SK-N-MC (cell line): Measurements from ENCODE around the gene ACO2.
A peak's percentile ranks its signal among the peaks of the same experiment; 100 is the strongest.

Experiments used
- DNase-seq: peaks from one replicate; pipeline ENCODE4 v3.0.0-alpha.2; 2011; ENCODE audit warnings: low read depth, low spot score
- H3K27ac ChIP-seq: fragments of 200-600 bp; sonication (generic); 2 replicates; pipeline ENCODE4 v1.5.1; 2016; ENCODE audit warnings: mixed run types
- H3K36me3 ChIP-seq: fragments of 200-600 bp; sonication (generic); 2 replicates; pipeline ENCODE4 v1.6.1; 2017; ENCODE audit warnings: antibody characterized with exemption, low read length, mixed read lengths; ENCODE audit not compliant: insufficient read depth
- H3K4me3 ChIP-seq: fragments of 200-600 bp; sonication (generic); 2 replicates; pipeline ENCODE4 v1.5.1; 2016
- H3K9ac ChIP-seq: fragments of 200-600 bp; sonication (generic); 2 replicates; pipeline ENCODE4 v1.8.0; 2017; ENCODE audit warnings: mixed run types, mixed read lengths; ENCODE audit not compliant: insufficient read length
- H3K9me3 ChIP-seq: fragments of 200-600 bp; sonication (generic); 2 replicates; pipeline ENCODE4 v1.6.1; 2017; ENCODE audit warnings: low read depth, mild to moderate bottlenecking, antibody characterized with exemption, low read length, moderate library complexity, mixed read lengths
- EZH2 ChIP-seq: fragments of 200-600 bp; sonication (generic); IDR thresholded peaks from one replicate; pipeline ENCODE4 v1.6.1; 2017; ENCODE audit warnings: antibody characterized with exemption
- FOXP2 ChIP-seq: optimal IDR thresholded peaks from 2 replicates; pipeline ENCODE3; 2011; ENCODE audit warnings: mild to moderate bottlenecking, moderate library complexity; ENCODE audit not compliant: insufficient read depth; ENCODE audit errors: extremely low read length, control extremely low read depth
- POLR2AphosphoS5 ChIP-seq: IDR thresholded peaks from 2 replicates; pipeline ENCODE4 v1.6.1; 2012; ENCODE audit warnings: mild to moderate bottlenecking, low read depth, low read length, borderline replicate concordance

ACO2 gene

DNA sequence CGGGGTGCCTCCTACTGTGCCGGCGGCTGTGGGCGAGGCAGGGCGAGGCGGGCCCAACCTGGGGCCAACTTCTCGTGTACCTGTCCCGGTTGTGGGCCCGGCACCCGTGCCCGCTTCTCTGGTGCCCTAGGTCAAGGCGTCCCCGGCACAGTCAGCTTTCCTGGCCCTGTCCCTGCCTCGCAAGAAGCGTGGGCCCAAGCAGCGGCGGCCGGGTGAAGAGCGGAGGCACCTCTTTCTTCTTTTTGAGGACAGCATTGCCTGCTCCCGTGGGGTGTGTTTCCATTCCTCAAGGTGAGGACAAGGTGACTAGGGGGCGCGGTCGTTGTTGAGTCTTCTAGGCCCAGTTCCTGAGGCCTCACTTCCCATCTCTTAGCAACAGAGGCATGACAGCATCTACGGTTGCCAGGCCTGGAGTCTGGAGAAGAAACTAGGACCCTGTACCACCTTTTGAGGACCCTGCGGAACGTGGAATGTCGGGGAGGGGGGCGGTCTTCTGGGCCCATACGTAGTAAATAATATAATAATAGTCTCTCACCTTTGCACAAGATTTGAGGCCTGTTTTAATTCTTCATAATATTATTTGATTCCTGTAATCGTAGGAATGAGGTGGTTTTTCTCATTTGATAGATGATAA is 418 bp downstream of the ACO2 start:
- DNase-seq = no peak
- H3K36me3 ChIP-seq = peaks cover 33% of the 10 kb centered on the region
- H3K9me3 ChIP-seq = no peaks in the 10 kb centered on the region
- H3K27ac ChIP-seq = peak overlapping the region; percentile 97
- peak overlapping the region; percentile 92 for H3K4me3 ChIP-seq
- TF ChIP-seq FOXP2 (peak; percentile 39), EZH2 (no peak)
- H3K9ac ChIP-seq = peak overlapping the region; percentile 92

DNA sequence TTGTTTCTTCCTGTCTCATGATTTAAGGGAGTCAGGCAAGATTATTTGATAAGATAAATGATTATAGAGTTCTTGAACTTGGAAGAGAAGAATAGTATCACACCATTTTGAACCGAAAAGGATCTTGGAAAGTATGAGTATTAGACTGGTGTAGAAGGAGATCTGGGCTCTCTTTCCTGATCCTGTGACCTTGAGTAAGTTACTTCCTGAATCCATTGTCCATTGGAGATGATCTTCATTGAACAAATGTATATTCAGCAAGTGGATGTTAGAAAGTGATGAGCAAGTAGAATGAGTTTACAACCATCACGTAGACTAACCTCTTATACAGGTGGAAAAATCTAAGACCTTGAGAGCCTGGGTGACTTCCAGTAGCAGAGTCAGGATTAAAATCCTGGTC is 2.0 kb downstream of the ACO2 start:
- H3K36me3 ChIP-seq = peaks cover 19% of the 10 kb centered on the region
- DNase-seq = no peak
- TF ChIP-seq EZH2 = no peak
- TF ChIP-seq FOXP2 = no peak
- no peak for TF ChIP-seq POLR2AphosphoS5
- H3K27ac ChIP-seq = no peak overlapping the region
- H3K9me3 ChIP-seq = no peaks in the 10 kb centered on the region
- H3K9ac ChIP-seq = no peak overlapping the region
- H3K4me3 ChIP-seq = no peak overlapping the region

DNA sequence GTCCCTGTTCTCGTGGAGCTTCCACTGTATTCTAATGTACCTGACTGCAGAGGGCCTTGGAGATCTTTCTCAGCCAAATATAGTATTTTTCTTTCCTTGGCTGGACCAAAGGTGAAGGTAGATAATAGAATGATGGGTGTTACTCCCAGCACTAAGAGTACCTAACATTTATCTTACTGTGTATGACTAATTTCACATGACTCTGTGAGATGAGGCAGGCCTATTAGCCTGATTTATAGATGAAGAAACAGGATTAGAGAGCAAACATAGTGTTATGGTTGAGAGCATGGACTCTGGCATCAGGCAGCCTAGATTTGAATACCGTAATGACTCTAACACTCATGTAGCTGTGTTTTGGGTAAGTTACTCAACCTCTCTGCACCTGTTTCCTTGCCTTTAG is 2.7 kb downstream of the ACO2 start:
- no peak overlapping the region for H3K9ac ChIP-seq
- no peak overlapping the region for H3K4me3 ChIP-seq
- H3K36me3 ChIP-seq = peaks cover 13% of the 10 kb centered on the region

DNA sequence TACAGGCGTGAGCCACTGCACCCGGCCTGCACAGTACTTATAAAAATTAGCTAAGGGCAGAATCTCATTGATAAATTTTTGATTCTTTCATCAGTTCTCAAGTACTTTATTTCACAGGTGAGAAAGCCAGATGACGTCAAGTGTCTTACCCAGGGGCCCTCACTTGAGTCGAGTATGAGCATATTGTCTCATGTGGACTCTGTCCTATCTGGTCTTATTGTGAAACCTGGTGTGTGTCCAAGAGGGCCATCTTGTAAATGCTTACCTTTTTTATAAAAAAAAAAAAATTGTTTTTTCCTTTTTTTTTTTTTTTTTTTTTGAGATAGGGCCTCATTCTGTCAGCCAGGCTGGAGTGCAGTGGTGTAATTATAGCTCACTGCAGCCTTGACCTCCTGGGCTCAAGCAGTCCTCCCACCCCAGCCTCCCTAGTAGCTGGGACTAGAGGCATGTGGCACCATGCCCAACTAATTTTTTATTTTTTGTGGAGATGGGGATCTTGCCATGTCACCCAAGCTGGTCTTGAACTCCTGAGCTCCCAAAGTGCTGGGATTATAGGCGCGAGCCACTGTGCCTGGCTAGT is 6.0 kb downstream of the ACO2 start:
- Histone ChIP-seq H3K4me3 (no peak overlapping the region), H3K36me3 (no peaks in the 10 kb centered on the region), H3K27ac (no peak overlapping the region), H3K9ac (no peak overlapping the region), H3K9me3 (no peaks in the 10 kb centered on the region)
- no peak for DNase-seq
- TF ChIP-seq EZH2 (no peak), POLR2AphosphoS5 (no peak), FOXP2 (no peak)

More for the DNA sequence above, 2.7 kb downstream of the ACO2 start:
- TF ChIP-seq FOXP2 (no peak), EZH2 (no peak), POLR2AphosphoS5 (no peak)
- Histone ChIP-seq H3K9me3 (no peaks in the 10 kb centered on the region), H3K27ac (no peak overlapping the region)
- DNase-seq = no peak

DNA sequence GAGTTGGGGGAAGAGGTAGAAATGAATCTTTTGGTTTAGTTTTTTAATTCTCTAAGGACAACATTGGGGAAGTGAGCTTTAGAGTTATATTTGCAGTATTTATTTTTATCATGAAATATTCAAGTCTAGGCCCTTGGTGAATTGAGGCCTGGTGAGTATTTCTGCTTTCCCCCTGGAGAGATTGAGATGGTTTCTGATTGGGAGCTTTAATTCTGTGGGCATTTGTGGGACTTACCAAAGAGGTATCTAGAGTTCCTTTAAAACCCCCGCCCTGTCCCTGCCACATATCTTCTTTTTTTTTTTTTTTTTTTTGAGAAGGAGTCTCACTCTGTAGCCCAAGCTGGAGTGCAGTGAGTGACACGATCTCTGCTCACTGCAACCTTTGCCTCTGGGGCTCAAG is 9.6 kb downstream of the ACO2 start:
- H3K9me3 ChIP-seq = no peaks in the 10 kb centered on the region
- no peak overlapping the region for H3K27ac ChIP-seq
- H3K36me3 ChIP-seq = no peaks in the 10 kb centered on the region
- H3K9ac ChIP-seq = no peak overlapping the region
- H3K4me3 ChIP-seq = no peak overlapping the region
- DNase-seq = no peak
- TF ChIP-seq FOXP2 = no peak
- TF ChIP-seq POLR2AphosphoS5 = no peak
- TF ChIP-seq EZH2 = no peak

DNA sequence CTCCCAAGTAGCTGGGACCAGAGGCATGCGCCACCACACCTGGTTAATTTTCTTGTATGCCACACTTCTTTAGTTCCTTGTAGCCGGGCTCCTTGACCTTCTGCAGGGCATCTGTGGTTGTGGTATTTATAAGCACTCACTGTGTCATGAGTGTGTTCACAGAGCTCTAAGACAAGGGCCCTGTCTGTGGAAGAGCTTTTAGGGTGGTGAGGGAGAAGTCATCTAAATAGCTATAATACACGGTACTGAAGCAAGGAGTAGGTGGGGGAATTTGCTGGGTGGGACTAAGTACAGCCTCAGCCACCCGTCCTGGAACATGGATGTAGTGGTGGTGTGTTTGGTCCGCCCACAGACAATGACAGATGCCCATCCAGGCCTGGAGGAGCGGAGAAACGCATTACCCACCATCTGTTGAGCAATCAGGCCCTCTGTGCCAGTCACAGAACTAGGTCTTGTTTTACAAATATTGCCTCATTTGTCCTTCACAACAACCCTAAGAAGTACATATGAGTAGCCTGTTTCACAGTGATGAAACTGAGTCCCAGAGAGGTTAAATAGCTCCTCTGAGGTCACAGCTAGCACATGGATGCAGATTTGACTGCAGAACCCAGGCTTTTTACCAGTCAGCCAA is 10.1 kb downstream of the ACO2 start:
- no peaks in the 10 kb centered on the region for H3K9me3 ChIP-seq
- DNase-seq = no peak
- no peak overlapping the region for H3K27ac ChIP-seq
- no peak for TF ChIP-seq EZH2
- TF ChIP-seq POLR2AphosphoS5 = no peak
- TF ChIP-seq FOXP2 = no peak
- no peaks in the 10 kb centered on the region for H3K36me3 ChIP-seq
- no peak overlapping the region for H3K4me3 ChIP-seq
- no peak overlapping the region for H3K9ac ChIP-seq

DNA sequence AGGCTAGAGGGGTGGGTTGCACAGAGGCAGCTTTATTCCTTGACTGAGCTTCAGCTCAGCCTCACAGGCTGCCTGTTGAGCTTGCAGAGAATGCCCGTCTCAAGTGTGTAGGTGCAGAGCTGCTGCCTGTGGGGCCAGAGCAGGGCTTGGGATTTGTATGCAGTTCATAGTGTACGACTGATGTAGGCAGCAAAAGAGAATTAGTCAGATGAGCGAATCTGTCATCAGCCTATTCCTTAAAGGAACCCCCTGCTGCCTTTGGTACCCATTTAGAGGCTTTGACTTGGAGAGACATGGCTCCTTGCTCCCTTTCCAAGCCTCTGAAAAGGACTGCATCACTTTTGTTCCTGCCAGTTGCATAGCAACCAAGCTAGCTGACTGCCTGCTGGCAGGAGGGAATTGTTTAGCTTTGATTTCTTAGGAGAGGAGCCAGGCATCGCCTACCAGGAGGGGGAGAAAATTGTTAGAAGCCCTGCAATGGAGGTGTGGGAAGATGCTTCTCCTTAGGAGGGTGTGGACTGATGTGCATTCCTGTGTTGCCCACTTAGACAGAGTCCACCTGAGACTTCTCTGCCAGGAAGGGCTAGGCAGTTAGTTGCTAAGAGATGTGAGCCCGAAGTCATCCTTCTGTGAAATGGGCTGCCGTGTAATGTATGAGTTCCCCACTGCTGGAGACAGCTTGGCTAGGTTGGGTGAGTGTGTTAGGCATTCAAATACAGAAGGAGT is 10.9 kb downstream of the ACO2 start:
- no peaks in the 10 kb centered on the region for H3K36me3 ChIP-seq
- no peaks in the 10 kb centered on the region for H3K9me3 ChIP-seq
- no peak overlapping the region for H3K4me3 ChIP-seq
- H3K9ac ChIP-seq = no peak overlapping the region
- TF ChIP-seq POLR2AphosphoS5 (no peak), EZH2 (no peak), FOXP2 (no peak)
- no peak for DNase-seq
- no peak overlapping the region for H3K27ac ChIP-seq

DNA sequence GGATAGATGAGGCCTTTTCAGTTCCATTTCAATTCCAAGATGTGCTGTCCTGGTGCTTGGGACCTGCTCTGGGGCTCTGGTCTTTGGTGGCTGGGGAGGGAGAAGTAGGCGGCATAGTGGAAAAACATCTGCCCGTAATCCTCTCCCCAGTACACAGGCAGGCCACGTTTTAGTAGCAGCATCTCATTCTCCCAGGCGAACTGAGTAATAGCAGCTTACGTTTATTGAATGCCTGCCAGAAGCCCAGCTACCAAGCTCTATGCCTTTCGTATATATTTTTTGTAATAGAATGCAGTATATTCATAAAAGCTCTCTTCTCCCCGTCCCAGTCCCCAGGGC is 11.4 kb downstream of the ACO2 start:
- Histone ChIP-seq H3K9me3 (no peaks in the 10 kb centered on the region), H3K27ac (no peak overlapping the region), H3K36me3 (no peaks in the 10 kb centered on the region), H3K9ac (no peak overlapping the region), H3K4me3 (no peak overlapping the region)
- TF ChIP-seq EZH2 (no peak), FOXP2 (no peak), POLR2AphosphoS5 (no peak)
- no peak for DNase-seq
